ENCODE results near the gene RRAGC.

- TF ChIP-seq CTCF (IDR thresholded peaks at IDR 0.05) (no peak), POLR2A (IDR thresholded peaks at IDR 0.05) (no peak)
Measured at GRCh38 chr1:38791892-38792291, 67.7 kb downstream of the RRAGC start.

All from esophagus squamous epithelium (tissue), 4 donors.